Testis (tissue), 3 donors: Measurements from ENCODE around the gene FAM216A. TPM values are rescaled to one million over a fixed set of nuclear protein-coding genes. Genes with fewer than 3 reads are reported as not detected.

Experiments used
- DNase-seq: peaks from one replicate; pipeline ENCODE4 v3.0.0-alpha.2; 2019
- H3K27ac ChIP-seq, 2 donors: fragments of 200-600 bp; sonication (generic); one replicate each; pipeline ENCODE4 v1.5.1; 2019
- H3K27me3 ChIP-seq: fragments of 200-600 bp; sonication (generic); one replicate; pipeline ENCODE4 v1.5.1; 2019
- H3K36me3 ChIP-seq: fragments of 200-600 bp; sonication (generic); one replicate; pipeline ENCODE4 v1.5.1; 2017; ENCODE audit warnings: low read depth; ENCODE audit errors: missing control alignments
- H3K4me1 ChIP-seq: fragments of 200-600 bp; sonication (generic); one replicate; pipeline ENCODE4 v1.5.1; 2019
- H3K4me3 ChIP-seq, 2 donors: fragments of 200-600 bp; sonication (generic); one replicate each; pipeline ENCODE4 v1.5.1; 2017 to 2019
- H3K9me3 ChIP-seq: fragments of 200-600 bp; sonication (generic); one replicate; pipeline ENCODE4 v1.5.1; 2017
- POLR2A ChIP-seq: fragments of 450-650 bp; IDR thresholded peaks from one replicate; pipeline ENCODE4 v1.6.1; 2017; ENCODE audit warnings: antibody characterized with exemption, mild to moderate bottlenecking, moderate library complexity
- WGBS, 2 donors: methylation state at CpG; one replicate each; pipeline ENCODE4 v1.1.5; 2018; 5-methylcytosine and 5-hydroxymethylcytosine counted together
- intact Hi-C: fragments of 100-400 bp; cut with DNase I; formaldehyde crosslinking; loops from one replicate; pipeline ENCODE4 v1.15.1; 2023; ENCODE audit warnings: low total_unique reads
- polyA plus RNA-seq: library from polyadenylated mRNA; stranded (reverse); fragments of 350-450 nt; fragmentation: Illumina TruSeq; extraction: RNeasy Lipid Tissue Mini Kit (QIAGEN cat#74804); gene quantifications from one replicate; pipeline ENCODE4 v1.2.3, GENCODE V29; 2014; ENCODE audit warnings: low read depth, low replicate concordance; ENCODE audit not compliant: insufficient read depth
- total RNA-seq, 2 donors: library from RNA; depleted of rRNA; stranded (reverse); fragments of >200 nt; gene quantifications; one replicate each; pipeline ENCODE4 v1.2.3, GENCODE V29; 2016
- TF ChIP-seq, protein P1 (sequence below), 3 experiments: fragments of 450-650 bp in 2 of 3; fragments of 200-600 bp in 1 of 3; sonication (generic) in 1 of 3; IDR thresholded peaks; one replicate each; pipeline ENCODE4 v1.5.1; 2016 to 2019; ENCODE audit warnings: antibody characterized with exemption in 3 of 3, mild to moderate bottlenecking in 2 of 3, moderate library complexity in 1 of 3

The FAM216A gene
- total and polyA plus RNA-seq, 3 donors from 2014 or later = 39.7 to 110 (median 45.6) TPM

GRCh38 chr12:110498984-110499706 lies 30.5 kb downstream of the FAM216A start:
- intact Hi-C loops = no loop called here
- H3K36me3 ChIP-seq = no peaks in the 10 kb centered on the region
- TF ChIP-seq, protein P1, sequence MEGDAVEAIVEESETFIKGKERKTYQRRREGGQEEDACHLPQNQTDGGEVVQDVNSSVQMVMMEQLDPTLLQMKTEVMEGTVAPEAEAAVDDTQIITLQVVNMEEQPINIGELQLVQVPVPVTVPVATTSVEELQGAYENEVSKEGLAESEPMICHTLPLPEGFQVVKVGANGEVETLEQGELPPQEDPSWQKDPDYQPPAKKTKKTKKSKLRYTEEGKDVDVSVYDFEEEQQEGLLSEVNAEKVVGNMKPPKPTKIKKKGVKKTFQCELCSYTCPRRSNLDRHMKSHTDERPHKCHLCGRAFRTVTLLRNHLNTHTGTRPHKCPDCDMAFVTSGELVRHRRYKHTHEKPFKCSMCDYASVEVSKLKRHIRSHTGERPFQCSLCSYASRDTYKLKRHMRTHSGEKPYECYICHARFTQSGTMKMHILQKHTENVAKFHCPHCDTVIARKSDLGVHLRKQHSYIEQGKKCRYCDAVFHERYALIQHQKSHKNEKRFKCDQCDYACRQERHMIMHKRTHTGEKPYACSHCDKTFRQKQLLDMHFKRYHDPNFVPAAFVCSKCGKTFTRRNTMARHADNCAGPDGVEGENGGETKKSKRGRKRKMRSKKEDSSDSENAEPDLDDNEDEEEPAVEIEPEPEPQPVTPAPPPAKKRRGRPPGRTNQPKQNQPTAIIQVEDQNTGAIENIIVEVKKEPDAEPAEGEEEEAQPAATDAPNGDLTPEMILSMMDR (IDR thresholded peaks at IDR 0.05) = no peak
- TF ChIP-seq POLR2A = no peak
- H3K9me3 ChIP-seq = no peaks in the 10 kb centered on the region
- no peaks in the 10 kb centered on the region for H3K27me3 ChIP-seq
- no peaks in the 10 kb centered on the region for H3K4me1 ChIP-seq
- DNase-seq = no peak
- 61 to 72% methylated on average over 4 of the region's 4 CpGs for WGBS, 2 donors
- no peak overlapping the region for H3K27ac ChIP-seq
- H3K4me3 ChIP-seq = no peak overlapping the region

GRCh38 chr12:110501399-110501751 lies 32.7 kb downstream of the FAM216A start:
- no peak for TF ChIP-seq POLR2A
- TF ChIP-seq, protein P1 (IDR thresholded peaks at IDR 0.05) = no peak
- no peaks in the 10 kb centered on the region for H3K36me3 ChIP-seq
- H3K27ac ChIP-seq = peak overlapping the region; percentile 76 to 85
- peak; percentile 52 for DNase-seq
- no peaks in the 10 kb centered on the region for H3K9me3 ChIP-seq
- no peaks in the 10 kb centered on the region for H3K27me3 ChIP-seq
- intact Hi-C loops = no loop called here
- no peaks in the 10 kb centered on the region for H3K4me1 ChIP-seq
- peak overlapping the region; percentile 86 to 90 for H3K4me3 ChIP-seq
- 0 to 1% methylated on average over 8 to 17 of the region's 17 CpGs for WGBS, 2 donors

DNA sequence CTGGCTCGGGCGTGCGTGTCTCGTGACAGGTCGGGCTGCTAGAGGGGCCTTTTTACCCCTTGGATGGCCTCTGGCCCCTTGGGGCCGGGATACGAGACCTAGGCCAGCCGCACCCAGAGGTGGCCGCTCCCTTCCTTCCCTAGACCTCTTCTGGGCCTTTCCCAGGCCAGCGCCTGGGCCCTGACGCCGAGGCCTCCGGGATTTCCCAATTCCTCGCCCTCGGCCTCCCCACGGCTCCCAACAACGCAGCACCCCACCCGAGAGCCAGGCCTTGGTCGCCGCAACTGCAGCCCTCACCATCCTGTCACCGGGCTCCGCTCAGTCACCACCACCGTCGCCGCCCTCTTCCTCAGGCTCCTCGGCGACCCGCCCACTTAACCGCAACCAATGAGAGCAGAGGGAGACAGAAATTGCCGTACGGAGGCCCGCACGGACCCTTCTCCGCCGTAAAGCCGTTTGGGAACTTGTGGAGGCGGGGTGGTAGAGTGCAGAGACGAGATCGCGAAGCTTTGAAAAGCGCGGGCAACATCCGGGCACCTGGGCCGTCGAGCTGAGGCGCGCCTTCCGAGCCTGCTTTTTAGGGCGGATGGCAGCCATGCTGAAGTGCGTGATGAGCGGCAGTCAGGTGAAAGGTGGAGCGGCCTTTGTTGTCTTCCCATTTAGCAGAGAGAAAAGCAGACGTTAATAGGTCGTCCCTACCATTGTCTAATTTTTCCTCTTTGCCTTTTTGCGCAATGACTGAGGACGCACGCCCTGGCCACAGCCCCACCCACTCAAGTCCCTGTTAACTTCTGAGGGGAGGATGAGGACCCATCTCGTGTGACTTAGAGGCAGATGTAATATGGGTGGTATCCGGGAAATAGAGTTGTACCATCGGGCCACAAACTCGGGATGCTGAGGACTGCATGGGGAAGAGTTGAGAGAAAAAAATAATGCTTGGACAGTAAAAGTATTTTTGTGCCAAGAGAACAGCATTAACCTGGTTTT lies 33.4 kb downstream of the FAM216A start, which contains the start of the genes RAD9B and VPS29:
RAD9B (plus strand) TSS at position 580 of the 987 bp plus-strand sequence; CDS start at position 587, 7 bp downstream.
VPS29 (minus strand) TSS at position 360 of the 987 bp plus-strand sequence; CDS start at position 300, 60 bp downstream.
- peak; percentile 99 for DNase-seq
- H3K4me1 ChIP-seq = no peaks in the 10 kb centered on the region
- 6 to 7% methylated on average over 53 to 61 of the region's 61 CpGs for WGBS, 2 donors
- intact Hi-C loops = no loop called here
- no peaks in the 10 kb centered on the region for H3K36me3 ChIP-seq
- H3K27me3 ChIP-seq = no peaks in the 10 kb centered on the region
- TF ChIP-seq POLR2A = peak; percentile 42
- TF ChIP-seq, protein P1 (IDR thresholded peaks at IDR 0.05) = peak in 1 of 3 experiments; percentile 4
- peak within 1 kb of the TSS; percentile 86 to 90 for H3K4me3 ChIP-seq
- H3K27ac ChIP-seq = peak within 1 kb of the TSS; percentile 76 to 85
- H3K9me3 ChIP-seq = no peaks in the 10 kb centered on the region

GRCh38 chr12:110503432-110503831 lies 34.8 kb downstream of the FAM216A start:
- H3K36me3 ChIP-seq = no peaks in the 10 kb centered on the region
- no peak for DNase-seq
- TF ChIP-seq, protein P1 (IDR thresholded peaks at IDR 0.05) = no peak
- TF ChIP-seq POLR2A = no peak
- 53 to 62% methylated on average over 1 of the region's 1 CpG for WGBS, 2 donors
- no peaks in the 10 kb centered on the region for H3K4me1 ChIP-seq
- no peak overlapping the region for H3K4me3 ChIP-seq
- no peak overlapping the region for H3K27ac ChIP-seq
- intact Hi-C loops = no loop called here
- no peaks in the 10 kb centered on the region for H3K27me3 ChIP-seq
- no peaks in the 10 kb centered on the region for H3K9me3 ChIP-seq
